ENCODE results near the gene CKB.

CKB gene

GRCh38 chr14:103562429-103563225 lies 40.0 kb upstream of the CKB start, which contains the start of the genes BAG5 and COA8:
TSS of gene BAG5 (minus strand) at chr14:103562657. CDS start at chr14:103561164, 1,493 bp downstream.
TSS of gene COA8 (plus strand) at chr14:103562960. CDS start at chr14:103563002, 42 bp downstream.
- TF ChIP-seq CTCF (IDR thresholded peaks at IDR 0.05; ENCODE audit: low read depth, low read length, missing control alignments) = no peak
- in situ Hi-C loops (cut with HindIII; ENCODE audit: low pct_ligation_motif_present, low sequenced_read_pairs) = no loop called here
- Histone ChIP-seq H3K4me3 (ENCODE audit: low read depth, low read length) (peak within 1 kb of the TSS; percentile 85), H3K27me3 (replicated peaks) (no peaks in the 10 kb centered on the region), H3K36me3 (replicated peaks) (peaks cover 9% of the 10 kb centered on the region), H3K27ac (peak within 1 kb of the TSS; percentile 96)
- peak; percentile 56 for DNase-seq

GRCh38 chr14:103562179-103562428 lies 39.5 kb upstream of the CKB start:
- Histone ChIP-seq H3K36me3 (replicated peaks) (peaks cover 9% of the 10 kb centered on the region), H3K27ac (peak overlapping the region; percentile 96), H3K27me3 (replicated peaks) (no peaks in the 10 kb centered on the region), H3K4me3 (ENCODE audit: low read depth, low read length) (peak overlapping the region; percentile 85)
- no peak for DNase-seq
- no peak for TF ChIP-seq CTCF (IDR thresholded peaks at IDR 0.05; ENCODE audit: low read depth, low read length, missing control alignments)
- in situ Hi-C loops (cut with HindIII; ENCODE audit: low pct_ligation_motif_present, low sequenced_read_pairs) = no loop called here

GRCh38 chr14:103561381-103562178 lies 39.0 kb upstream of the CKB start:
- H3K4me3 ChIP-seq (ENCODE audit: low read depth, low read length) = peak overlapping the region; percentile 85
- no peaks in the 10 kb centered on the region for H3K27me3 ChIP-seq (replicated peaks)
- peak; percentile 48 for DNase-seq
- TF ChIP-seq CTCF (IDR thresholded peaks at IDR 0.05; ENCODE audit: low read depth, low read length, missing control alignments) = no peak
- peak overlapping the region; percentile 96 for H3K27ac ChIP-seq
- in situ Hi-C loops (cut with HindIII; ENCODE audit: low pct_ligation_motif_present, low sequenced_read_pairs) = no loop called here
- H3K36me3 ChIP-seq (replicated peaks) = peaks cover 9% of the 10 kb centered on the region

GRCh38 chr14:103560691-103561090 lies 38.1 kb upstream of the CKB start:
- in situ Hi-C loops (cut with HindIII; ENCODE audit: low pct_ligation_motif_present, low sequenced_read_pairs) = no loop called here
- DNase-seq = no peak
- no peak for TF ChIP-seq CTCF (IDR thresholded peaks at IDR 0.05; ENCODE audit: low read depth, low read length, missing control alignments)
- Histone ChIP-seq H3K27ac (no peak overlapping the region), H3K27me3 (replicated peaks) (no peaks in the 10 kb centered on the region), H3K36me3 (replicated peaks) (peaks cover 9% of the 10 kb centered on the region), H3K4me3 (ENCODE audit: low read depth, low read length) (no peak overlapping the region)

GRCh38 chr14:103559766-103560165 lies 37.1 kb upstream of the CKB start:
- in situ Hi-C loops (cut with HindIII; ENCODE audit: low pct_ligation_motif_present, low sequenced_read_pairs) = no loop called here
- no peaks in the 10 kb centered on the region for H3K27me3 ChIP-seq (replicated peaks)
- no peak overlapping the region for H3K27ac ChIP-seq
- no peak for TF ChIP-seq CTCF (IDR thresholded peaks at IDR 0.05; ENCODE audit: low read depth, low read length, missing control alignments)
- no peak overlapping the region for H3K4me3 ChIP-seq (ENCODE audit: low read depth, low read length)
- no peak for DNase-seq
- peaks cover 9% of the 10 kb centered on the region for H3K36me3 ChIP-seq (replicated peaks)
